Transverse colon (tissue), 4 donors: ENCODE data around the gene ZNF367.

Experiments
- CTCF ChIP-seq, 5 experiments: fragments of 200-600 bp in 3 of 5; fragments of 450-650 bp in 2 of 5; sonication (generic) in 3 of 5; IDR thresholded peaks; 1 replicate in 2 of 5; 2 replicates in 3 of 5; pipeline ENCODE4 v1.5.1; 2016 to 2017; ENCODE audit warnings: antibody characterized with exemption in 5 of 5, inconsistent platforms in 3 of 5, mild to moderate bottlenecking in 2 of 5, moderate library complexity in 1 of 5
- POLR2AphosphoS5 ChIP-seq, 3 donors: sonication (generic); formaldehyde crosslinking; IDR thresholded peaks; one replicate each; pipeline ENCODE4 v1.6.1; 2016; ENCODE audit warnings: antibody characterized with exemption in 3 of 3

GRCh38 chr9:96394832-96395496 is 23.2 kb downstream of the ZNF367 start:
- TF ChIP-seq POLR2AphosphoS5 (IDR thresholded peaks at IDR 0.05) (no peak), CTCF (IDR thresholded peaks at IDR 0.05) (no peak)
